ENCODE measurements around the gene MYO3B.

DNA sequence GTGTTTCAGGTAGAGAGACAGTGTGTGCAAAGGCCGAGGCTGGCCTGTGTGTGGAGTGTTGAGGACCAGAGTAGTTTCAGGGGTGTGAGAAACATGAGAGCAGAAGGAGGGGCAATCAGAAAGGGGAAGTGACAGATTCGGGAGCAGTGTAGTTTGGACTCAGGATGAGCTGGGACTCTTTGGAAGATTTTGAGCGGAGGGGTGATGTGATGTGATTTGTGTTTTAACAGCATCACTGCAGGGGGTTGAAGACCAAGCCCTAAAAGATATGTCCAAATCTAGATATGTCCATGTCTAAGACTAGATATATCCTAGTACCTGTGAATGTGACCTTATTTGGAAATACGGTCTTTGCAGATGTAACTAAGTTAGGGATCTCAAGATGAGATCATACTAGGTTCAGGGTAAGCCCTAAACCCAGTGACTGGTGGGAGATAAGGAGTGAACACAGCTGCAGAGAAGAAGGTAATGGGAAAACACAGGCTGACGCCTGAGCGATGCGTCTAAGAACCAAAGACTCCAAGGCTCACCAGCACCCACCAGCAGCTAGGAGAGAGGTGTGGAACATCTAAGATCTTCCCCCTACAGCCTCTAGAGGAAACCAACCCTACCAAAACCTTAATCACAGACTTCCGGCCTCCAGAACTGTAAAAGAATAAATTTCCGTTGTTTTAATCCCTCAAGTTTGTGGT is 38.5 kb upstream of the MYO3B start:
- TF ChIP-seq, protein P1, sequence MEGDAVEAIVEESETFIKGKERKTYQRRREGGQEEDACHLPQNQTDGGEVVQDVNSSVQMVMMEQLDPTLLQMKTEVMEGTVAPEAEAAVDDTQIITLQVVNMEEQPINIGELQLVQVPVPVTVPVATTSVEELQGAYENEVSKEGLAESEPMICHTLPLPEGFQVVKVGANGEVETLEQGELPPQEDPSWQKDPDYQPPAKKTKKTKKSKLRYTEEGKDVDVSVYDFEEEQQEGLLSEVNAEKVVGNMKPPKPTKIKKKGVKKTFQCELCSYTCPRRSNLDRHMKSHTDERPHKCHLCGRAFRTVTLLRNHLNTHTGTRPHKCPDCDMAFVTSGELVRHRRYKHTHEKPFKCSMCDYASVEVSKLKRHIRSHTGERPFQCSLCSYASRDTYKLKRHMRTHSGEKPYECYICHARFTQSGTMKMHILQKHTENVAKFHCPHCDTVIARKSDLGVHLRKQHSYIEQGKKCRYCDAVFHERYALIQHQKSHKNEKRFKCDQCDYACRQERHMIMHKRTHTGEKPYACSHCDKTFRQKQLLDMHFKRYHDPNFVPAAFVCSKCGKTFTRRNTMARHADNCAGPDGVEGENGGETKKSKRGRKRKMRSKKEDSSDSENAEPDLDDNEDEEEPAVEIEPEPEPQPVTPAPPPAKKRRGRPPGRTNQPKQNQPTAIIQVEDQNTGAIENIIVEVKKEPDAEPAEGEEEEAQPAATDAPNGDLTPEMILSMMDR (optimal IDR thresholded peaks at IDR 0.05 in 1 of 3, IDR thresholded peaks at IDR 0.05 in 1 of 3, conservative IDR thresholded peaks at IDR 0.05 in 1 of 3; ENCODE audit: extremely low read depth in 1 of 3, insufficient read depth in 2 of 3, low read length in 3 of 3): no peak
- no peak for TF ChIP-seq EZH2 (IDR thresholded peaks at IDR 0.05; ENCODE audit: low read length)
